ENCODE data around the gene HCFC2.
"Not testable (repeated sequence)": the region's sequence is repeated elsewhere in the genome, so short reads cannot be mapped to it uniquely, and the experiment has no call there.

HCFC2 gene

DNA sequence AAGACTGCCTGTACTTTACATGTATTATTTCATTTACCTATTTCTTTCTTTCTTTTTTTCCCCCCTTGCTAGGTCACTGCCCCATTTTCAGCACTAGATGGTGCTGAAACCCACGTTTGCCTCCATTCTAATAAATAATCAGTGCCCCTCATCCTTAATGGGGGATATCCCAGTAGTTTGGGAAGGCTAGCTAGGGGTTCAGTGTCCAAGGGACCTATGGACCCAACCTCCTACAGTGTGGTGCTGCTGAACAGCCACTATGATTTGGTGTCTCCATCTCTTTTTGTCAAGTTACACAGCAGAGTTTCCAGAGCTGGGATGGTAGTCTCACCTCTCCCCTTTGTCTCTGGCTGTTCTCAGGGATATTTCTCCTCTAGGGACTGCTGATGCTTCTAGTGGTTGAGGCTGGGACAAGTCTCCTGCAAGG is 6.5 kb upstream of the HCFC2 start:
- no peak for DNase-seq (ENCODE audit: low read depth in 2 of 2)

DNA sequence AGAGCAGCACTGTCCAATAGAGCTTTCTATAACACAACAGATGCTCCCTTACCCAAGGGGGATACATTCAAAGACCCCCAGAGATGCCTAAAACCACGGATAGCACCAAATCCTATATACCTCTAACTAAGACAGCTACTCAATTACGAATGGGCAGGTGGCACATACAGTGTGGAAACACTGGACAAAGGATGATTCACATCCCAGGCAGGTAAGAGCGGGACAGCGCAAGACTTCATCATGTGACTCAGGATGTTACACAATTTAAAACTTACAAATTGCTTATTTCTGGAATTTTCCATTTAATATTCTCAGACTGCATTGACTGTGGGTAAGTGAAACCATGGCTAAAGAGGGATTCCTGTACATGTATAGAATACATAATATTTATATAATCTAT is 5.5 kb upstream of the HCFC2 start:
- no peak for DNase-seq (ENCODE audit: low read depth in 2 of 2)

DNA sequence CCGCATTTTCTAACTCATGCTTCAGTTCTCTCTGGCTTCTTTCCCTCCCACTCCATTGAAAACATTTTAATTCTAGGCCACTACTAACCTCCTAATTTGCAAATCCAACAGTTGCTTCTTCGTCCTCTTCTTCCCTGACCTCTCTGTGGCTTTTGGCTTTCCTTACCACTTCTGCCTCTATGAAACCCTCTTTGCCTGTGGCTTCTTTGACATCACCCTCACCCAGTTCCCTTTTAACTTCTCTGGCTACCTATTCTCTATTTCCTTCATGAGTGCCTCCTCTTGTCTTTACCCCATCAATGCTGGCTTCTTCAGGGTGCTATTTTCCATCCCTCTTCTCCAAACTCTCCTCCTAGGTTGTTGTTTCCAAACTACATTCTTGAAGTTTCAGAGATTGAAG is 4.4 kb upstream of the HCFC2 start:
- DNase-seq (ENCODE audit: low read depth in 2 of 2): no peak

DNA sequence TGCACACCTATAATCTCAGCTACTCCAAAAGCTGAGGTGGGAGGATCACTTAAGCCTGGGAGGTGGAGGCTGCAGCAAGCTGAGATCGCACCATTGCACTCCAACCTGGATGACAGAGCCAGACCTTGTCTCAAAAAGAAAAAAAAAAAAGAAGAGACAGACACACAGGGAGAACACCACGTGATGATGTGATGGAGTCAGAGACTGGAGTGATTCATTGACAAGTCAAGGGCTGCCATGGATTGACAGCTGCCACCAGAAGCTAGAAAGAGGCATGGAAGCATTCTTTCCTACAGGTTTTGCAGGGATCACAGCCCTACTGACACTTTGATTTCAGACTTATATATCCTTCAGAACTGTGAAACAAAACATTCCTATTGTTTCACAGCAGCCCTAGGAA is 3.5 kb upstream of the HCFC2 start:
- DNase-seq (ENCODE audit: low read depth in 2 of 2): no peak

DNA sequence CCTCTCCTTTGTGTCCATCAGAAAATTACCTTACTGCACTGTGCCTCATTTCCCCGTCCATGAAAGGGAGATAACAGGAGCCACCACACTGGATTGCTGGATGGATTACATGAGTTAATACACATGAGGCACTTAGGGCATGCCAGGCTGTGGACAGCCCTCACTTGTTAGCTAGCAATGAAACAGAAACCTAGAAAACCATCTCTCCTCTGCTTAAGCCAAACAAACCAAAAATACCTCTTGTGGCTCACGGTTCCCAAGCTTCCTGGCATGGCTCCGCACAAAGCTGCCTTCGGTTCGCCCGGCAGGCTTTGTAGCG is 660 bp upstream of the HCFC2 start:
- DNase-seq (ENCODE audit: low read depth in 2 of 2): no peak

DNA sequence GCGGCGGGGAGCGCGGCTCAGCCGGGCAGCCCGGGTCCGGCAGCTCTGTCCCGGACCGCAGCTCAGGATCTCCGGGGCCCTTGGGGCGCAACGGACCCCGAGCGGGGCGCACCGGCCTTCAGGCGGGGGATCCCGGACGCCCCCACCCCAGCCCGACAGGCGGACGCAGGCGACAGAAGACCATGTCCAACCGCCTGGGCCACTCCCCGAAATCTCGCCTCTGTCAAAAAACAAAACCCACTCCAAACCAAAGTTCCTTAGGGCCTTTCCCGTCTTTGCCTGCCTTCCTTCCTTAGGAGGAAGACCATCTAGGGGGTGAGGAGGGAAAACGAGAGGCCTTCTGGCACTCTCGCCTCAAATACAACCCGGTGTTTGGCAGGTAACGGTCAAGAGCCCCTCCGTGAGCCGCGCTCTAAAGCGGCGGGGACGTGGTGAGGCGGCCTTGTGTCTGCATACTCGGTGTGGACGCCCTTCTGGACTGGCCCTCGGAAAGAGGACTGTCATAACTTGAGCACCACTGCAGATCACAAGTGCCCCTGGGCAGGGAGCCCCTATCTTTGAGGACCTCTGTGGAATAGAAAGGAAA is 604 bp downstream of the HCFC2 start:
- no peak for DNase-seq (ENCODE audit: low read depth in 2 of 2)

DNA sequence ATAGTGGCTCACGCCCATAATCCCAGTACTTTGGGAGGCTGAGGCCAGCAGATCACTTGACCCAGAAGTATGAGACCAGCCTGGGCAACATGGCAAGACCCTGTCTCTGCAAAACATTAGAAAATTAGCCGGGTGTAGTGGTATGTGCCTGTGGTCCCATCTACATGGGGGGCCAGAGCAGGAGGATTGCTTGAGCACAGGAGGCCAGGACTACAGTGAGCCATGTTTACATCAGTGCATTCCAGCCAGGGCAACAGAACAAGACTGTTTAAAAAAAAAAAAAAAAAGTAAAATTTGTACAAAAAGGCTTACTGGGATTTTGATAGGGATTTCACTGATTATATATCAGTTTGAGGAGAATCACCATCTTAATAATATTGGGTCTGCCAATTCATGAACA is 7.8 kb downstream of the HCFC2 start:
- no peak for DNase-seq (ENCODE audit: low read depth in 2 of 2)

DNA sequence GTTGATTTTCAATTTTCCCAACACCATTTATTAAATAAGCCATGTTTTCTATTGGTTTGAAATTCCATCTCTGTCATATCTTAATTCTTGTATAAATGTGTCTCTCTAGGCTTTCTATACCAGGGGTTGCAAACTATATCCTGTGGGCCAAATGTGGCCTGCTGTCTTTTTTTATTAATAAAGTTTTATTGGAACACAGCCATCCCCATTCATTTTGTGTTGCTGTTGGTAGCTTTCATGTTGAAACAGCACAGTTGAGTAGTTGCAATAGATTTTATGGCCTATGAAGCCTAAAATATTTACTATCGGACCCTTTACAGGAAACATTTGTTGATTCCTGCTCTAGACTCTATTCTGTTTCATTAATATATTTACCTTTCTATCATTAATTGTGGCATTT is 9.4 kb downstream of the HCFC2 start:
- DNase-seq (ENCODE audit: low read depth in 2 of 2): no peak

DNA sequence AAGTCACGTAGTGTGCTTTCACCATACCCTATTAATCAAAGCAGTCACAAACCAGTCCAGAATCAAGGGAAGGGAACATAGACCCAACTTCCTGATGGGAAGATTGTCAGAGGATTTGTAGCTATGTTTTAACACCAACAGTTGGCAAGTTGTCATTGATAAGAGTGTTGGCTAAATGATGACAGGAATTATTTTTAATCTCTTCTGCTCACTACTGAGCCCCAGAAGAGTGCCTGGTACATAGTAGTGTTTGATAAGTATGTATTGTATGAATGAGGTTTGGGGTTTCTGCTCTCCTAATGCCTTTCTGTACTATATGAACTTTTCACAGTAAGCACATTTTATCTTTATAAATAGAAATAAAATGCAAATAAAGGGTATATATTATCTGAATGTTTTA is 14.7 kb downstream of the HCFC2 start:
- DNase-seq (ENCODE audit: low read depth in 2 of 2): no peak

DNA sequence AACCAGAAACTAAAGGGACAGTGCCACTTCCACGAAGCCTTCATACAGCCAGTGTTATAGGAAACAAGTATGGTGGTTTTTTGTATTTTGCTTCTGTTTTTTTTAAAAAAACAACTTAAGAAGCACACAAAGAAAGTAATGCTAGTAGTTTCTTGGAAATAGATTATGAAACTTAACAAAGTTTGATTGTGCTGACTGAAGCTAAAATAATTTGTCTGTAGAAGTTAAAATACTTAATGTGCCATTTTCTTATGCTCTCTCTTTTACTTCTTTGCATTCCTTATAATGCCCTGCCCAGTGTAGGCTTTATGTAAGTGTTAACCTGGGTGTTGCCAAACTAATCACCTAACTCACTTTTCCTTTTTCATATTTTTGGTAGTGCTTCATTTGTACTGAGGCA is 16.4 kb downstream of the HCFC2 start:
- DNase-seq (ENCODE audit: low read depth in 2 of 2): no peak

DNA sequence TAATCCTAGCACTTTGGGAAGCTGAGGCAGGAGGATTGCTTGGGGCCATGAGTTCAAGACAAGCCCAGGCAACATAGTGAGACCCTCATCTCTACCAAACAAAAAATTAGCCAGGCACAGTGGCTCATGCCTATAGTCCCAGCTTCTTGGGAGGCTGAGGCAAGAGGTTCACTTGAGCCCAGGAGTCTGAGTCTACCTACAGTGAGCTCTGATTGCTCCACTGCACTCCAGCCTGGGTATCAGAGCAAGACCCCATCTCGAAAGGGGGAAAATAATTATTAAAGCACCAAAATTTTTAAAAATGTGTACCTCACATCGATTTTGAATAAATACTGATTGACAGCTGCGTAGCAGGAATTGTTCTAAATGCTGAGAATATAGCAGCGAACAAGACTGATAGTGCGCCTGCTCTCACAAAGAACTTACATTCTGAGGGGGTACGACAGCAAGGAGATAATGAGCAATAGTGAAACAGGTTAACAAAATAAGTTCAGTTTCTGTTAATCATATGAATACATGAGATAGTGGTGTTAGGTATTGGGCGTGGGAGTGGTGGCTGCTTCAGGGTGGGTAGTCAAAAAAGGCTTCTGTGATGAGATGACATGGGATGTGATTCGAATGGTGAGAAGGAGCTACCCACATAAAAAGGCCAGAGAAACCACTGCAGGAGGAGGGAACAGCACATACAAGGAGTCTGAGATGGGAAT is 19.6 kb downstream of the HCFC2 start:
- peak; percentile 15 to 37 for DNase-seq (ENCODE audit: low read depth in 2 of 2)

DNA sequence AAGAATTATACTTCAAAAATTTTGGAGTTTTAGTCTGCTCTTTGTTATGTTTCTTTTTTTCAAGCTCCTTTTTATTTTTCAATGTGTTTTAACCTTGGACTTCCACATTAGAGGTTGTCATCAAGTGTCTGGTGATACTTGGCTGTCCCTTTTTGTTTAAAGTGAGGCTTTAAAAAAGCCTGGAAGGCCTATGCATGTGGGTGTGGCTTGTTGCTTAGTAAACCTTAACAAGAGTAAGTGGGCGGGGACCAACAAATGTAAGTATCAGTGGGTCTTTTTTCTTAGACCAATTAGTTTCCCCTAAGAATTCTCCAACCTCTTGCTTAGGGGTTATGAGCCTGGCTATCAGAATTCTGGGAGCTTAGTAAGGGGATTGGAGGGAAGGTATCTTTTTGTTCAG is 26.4 kb downstream of the HCFC2 start:
- DNase-seq (ENCODE audit: low read depth in 2 of 2): no peak

DNA sequence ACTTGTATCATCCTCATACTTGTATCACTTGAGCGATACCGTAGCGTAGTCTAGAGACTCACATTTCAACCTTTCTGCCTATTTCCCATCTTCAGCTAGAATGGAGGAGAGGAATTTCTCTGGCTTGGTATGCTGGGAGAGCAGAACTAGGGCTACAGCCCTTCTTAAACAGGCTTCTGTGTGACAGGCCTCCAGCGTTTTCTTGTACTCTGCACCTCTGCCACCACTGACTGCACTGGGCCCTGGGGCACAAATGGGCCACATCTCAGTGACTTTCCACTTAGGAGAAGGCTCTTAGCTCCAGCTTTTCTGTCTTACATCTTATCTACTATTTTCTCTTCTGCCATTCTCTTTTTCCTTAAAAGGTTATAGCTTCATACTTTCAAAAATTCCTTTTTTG is 26.8 kb downstream of the HCFC2 start:
- no peak for DNase-seq (ENCODE audit: low read depth in 2 of 2)

DNA sequence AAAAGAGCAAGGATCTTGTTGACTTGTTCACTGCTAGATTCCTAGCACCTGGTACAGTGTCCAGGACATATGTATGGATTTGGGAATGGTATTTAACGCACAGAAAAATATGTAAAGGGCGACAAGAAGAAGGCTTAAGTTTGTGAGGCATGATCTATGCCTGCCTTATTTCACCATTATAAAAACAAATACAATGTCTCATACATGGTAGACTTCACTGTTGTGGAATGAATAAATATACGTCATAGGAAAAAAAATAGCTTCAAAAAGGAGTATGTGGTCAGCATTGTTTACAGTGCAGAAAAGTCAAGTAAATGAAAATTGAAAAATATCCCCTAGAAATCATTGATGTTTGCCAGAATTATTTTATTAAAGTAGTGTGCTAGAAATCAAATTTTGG is 30.0 kb downstream of the HCFC2 start:
- no peak for DNase-seq (ENCODE audit: low read depth in 2 of 2)

DNA sequence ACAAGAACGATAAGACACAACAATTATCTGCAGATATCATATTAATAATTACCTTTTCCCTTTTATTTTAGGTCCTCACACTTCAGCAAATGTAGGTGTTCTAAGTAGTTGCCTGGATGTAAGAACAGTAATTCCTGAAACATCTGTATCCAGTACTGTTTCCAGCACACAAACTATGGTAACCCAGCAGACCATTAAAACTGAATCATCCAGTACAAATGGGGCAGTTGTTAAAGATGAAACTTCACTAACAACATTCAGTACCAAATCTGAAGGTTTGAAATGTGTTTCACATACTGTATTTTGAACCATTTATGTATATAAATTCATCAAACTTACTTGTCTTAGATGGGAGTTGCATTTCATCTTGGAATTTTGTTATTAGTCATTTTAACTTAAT is 31.0 kb downstream of the HCFC2 start:
- DNase-seq (ENCODE audit: low read depth in 2 of 2): no peak

DNA sequence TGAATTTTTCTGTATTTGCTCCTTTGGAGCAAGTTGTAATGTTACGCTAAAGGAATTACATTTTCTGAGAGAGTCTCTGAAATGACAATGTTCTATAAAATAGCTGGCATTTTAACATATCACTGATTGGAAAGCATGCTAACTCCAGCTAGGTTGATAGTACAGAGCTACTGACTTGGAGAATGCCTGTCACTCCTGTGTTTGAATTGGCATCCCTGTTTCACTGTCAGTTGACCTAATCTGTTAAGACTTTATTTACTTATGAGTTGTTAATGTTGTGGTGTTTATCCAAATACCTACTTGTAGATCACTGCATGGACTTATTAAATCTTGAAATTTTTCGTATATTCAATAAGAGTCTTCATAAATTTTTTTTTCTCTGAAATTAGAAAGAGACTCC is 33.6 kb downstream of the HCFC2 start:
- DNase-seq (ENCODE audit: low read depth in 2 of 2): no peak

DNA sequence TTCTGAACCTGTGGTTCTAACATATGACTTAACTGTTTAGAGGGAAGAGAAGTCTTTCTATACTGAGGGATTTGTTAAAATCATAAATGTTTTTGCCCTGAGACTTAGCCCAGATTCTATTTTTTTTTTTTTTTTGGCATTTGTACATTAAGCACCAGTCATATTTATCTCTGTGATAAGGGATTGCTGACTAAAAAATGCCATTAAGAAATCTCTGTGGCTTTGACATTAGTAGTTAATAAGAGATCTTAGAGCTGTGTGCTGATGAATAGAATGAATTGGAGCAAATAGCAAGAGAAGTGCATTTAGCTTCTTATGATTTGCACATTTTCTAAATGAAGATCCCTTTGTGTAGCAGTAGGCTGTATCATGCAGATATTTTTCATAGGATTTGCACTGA is 41.1 kb downstream of the HCFC2 start:
- DNase-seq (ENCODE audit: low read depth in 2 of 2): no peak

DNA sequence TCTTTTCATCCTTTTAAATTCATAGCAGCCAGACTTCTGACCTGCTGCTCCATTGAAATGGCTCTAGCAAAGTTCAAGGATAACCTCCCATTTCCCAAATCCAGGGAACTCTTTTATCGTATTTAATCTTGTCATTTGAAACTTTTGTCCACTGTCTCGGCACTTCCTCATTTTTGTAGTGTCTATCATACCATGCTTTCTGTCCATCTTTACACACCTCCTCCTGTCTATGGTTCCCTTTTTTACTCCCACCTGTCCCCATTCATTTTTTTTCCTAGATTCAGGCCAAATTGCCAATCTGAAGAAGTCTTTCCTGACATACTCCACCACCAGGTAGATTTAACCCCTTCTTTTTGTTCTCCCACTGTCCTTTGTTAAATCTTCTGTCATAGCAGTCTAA is 42.6 kb downstream of the HCFC2 start:
- DNase-seq (ENCODE audit: low read depth in 2 of 2): no peak

DNA sequence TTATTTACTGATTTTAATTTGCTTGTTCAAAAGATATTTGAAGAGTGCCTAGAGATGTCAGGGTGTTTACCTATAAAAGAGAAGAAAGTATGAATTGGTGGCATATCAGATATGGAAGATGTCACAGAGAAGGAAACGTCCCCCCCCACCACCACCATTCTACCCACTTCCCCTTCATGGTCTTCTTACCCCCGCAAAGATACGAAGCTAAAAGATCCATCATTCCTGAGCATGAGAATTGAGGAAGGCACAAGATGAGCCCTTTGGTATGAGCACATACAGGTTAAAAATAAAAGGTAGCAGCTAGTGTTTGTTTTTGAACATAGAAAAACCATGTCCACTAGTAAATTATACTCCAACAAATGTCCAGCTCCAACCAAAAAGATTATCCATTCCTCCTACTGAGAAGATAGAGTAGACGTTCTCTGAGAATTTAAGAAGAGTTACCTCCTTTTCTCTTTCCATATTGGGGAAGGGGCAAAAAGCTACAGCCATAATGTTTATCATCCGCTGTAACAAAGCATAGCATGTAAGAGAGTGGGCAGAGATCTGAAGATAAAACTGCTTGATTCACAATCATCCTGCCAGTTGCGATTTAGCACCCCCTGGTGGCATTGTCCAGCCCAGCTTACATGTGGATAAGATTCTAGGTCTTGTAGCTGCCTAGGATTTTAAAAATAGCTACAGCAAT is 44.6 kb downstream of the HCFC2 start:
- DNase-seq (ENCODE audit: low read depth in 2 of 2): peak; percentile 66 to 90

DNA sequence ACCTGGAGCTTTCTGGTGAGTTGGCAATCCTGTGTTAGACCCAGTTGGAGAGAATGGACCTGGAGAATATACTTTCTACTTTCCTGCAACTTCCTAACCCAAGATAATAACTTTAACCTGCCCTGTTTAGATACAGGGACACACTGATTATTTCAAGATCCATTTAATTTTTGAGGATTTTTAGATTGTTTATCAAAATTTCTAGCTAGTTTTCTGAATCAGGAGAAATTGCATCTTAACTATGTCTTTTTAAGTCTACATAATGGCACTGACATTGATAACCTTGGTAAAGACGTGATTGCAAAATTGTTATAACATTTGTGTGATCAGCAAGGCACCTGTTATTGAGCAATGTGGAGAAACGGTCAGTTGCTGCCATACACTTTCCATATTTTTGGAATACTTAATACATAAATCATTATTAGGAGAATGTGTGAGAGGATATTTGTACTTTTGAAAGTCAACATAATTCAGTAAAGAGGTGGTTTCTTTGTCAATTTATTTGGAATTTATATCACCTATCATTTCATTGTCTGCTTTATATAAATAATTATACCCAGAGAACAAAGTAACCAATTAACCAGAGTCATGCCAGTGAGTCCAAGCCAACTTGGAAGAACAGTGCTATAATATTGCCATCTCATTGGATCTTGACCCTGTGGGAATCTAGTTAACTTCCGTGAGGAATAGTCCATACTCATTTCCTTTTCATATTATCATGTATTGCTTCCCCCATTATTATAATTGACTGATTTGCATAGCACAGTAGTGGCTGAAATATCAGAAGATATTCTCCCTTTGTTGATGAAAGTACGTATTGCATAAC is 45.3 kb downstream of the HCFC2 start:
- DNase-seq (ENCODE audit: low read depth in 2 of 2): no peak

DNA sequence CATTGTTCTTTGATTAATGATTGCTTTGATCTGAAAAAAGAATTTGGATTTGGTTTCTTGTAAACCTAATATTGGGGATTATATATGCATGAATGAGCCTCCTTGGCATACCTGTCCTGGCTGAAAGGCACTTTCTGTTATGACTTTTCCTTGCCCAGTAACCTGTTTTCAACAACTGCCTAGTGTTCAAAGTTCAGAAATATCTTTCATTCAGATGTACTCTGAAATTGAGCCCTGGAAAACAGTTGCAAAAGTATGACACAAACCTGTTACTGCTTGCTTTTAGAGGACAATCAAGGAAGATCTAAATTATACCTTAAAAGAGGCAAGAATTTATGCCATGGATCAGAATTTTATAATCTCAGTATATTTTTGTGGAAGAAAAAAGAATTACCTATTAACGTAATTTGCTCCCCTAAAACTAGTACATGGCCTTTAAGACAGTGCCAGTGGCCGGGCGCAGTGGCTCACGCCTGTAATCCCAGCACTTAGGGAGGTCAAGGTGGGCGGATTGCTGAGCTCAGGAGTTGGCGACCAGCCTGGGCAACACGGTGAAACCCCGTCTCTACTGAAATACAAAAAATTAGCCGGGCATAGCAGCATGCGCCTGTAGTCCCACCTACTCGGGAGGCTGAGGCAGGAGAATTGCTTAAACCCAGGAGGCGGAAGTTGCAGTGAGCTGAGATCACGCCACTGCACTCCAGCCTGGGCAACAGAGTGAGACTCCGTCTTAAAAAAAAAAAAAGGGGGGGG is 50.7 kb downstream of the HCFC2 start:
- DNase-seq (ENCODE audit: low read depth in 2 of 2): not testable (repeated sequence)

DNA sequence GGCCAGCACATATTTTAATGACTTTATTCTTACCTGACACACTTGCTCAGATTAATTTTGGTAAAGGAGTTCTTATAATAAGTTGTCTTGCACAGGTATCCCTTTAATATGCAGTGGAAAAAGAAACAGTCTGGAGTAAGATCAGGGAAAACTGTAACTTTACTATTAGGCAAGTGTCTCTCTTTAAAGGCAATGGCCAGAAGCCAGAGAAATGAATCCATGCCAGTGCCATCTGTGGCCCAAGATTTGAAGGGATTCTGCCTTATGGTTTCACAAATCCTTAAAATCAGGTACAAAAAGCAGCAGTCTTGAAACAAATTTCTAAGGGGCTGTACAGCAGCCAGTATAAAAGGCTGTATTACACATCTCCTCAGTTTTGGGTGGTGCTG is 51.2 kb downstream of the HCFC2 start:
- no peak for DNase-seq (ENCODE audit: low read depth in 2 of 2)
